Measurements from ENCODE around the gene C1orf185. TPM values are rescaled to one million over a fixed set of nuclear protein-coding genes. Genes with fewer than 3 reads are reported as not detected.

Gene C1orf185
- total RNA-seq, 6 experiments from 2014 or later = not detected

GRCh38 chr1:51070640-51071039, 31.4 kb upstream of the C1orf185 start:
- Mint-ChIP-seq H3K36me3 (ENCODE audit: low read depth) (no peaks in the 10 kb centered on the region), H3K4me1 (ENCODE audit: low read depth) (peaks cover 28% of the 10 kb centered on the region), H3K27ac (no peak overlapping the region), H3K9me3 (no peaks in the 10 kb centered on the region), H3K27me3 (ENCODE audit: insufficient read depth) (peaks cover 21% of the 10 kb centered on the region), H3K4me3 (peak overlapping the region; percentile 47; the same call in 1 of the 2 replicates)
- DNase-seq = peak; percentile 75
- TF ChIP-seq, protein P1, sequence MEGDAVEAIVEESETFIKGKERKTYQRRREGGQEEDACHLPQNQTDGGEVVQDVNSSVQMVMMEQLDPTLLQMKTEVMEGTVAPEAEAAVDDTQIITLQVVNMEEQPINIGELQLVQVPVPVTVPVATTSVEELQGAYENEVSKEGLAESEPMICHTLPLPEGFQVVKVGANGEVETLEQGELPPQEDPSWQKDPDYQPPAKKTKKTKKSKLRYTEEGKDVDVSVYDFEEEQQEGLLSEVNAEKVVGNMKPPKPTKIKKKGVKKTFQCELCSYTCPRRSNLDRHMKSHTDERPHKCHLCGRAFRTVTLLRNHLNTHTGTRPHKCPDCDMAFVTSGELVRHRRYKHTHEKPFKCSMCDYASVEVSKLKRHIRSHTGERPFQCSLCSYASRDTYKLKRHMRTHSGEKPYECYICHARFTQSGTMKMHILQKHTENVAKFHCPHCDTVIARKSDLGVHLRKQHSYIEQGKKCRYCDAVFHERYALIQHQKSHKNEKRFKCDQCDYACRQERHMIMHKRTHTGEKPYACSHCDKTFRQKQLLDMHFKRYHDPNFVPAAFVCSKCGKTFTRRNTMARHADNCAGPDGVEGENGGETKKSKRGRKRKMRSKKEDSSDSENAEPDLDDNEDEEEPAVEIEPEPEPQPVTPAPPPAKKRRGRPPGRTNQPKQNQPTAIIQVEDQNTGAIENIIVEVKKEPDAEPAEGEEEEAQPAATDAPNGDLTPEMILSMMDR (IDR thresholded peaks at IDR 0.05) = no peak

DNA sequence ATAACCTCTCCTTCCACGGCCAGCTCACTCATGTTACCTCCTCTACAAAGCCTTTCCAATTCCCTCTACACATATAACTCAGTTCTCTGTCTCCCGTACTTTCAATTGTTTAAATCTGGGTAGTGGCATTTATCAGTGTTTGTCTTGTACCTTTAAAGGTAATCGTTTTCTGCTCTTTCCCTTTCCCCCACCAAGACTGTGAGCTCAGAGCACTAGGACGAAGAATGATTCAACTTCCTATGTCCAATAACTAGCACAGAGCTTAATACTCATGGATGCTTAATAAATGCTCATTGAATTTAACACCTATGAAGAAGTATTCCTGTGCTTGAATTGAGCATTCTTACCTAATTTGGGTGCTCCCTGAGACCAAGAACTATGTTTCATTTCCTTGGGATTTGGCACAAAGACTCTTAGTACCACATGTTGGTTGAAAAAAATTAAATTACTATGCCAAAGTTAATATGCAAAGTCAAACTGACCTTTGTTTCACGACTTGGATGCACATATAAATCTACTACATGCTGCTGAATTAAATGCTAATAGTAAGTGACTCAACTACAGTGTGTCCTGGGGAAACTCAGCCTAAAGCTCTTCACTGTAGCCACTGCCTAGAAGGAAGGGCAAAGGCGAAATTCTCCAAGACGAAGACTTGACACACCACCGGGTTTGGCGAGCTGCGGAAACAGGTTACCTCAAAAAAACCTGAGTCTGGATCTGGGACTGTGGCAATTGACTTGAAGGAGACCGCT, 30.6 kb upstream of the C1orf185 start:
- Mint-ChIP-seq H3K36me3 (ENCODE audit: low read depth) (no peaks in the 10 kb centered on the region), H3K27me3 (ENCODE audit: insufficient read depth) (peaks cover 21% of the 10 kb centered on the region), H3K4me1 (ENCODE audit: low read depth) (peaks cover 28% of the 10 kb centered on the region), H3K27ac (no peak overlapping the region), H3K9me3 (no peaks in the 10 kb centered on the region), H3K4me3 (peak overlapping the region; percentile 47)
- no peak for DNase-seq
- TF ChIP-seq, protein P1 (IDR thresholded peaks at IDR 0.05) = no peak

DNA sequence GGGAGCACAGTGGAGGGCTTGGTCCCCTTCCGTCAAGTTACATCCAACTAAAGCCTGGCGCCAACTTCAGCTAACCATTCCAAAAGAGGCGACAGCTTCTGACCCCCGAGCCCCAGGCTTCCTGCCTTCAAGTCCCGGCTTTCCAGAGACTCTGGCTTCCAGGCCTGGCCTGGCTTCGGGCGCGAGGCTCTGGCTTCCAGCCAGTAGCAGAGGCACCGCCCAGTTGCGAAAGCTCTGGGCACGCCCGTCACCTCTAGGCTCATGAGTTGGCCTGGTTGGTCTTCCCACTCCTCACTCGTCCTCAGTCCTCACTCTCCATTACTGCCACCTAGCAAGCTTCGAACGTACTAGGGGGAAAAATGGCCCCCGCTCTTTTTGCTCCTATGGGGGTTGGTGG, 30.0 kb upstream of the C1orf185 start:
- Mint-ChIP-seq H3K27ac (no peak overlapping the region), H3K27me3 (ENCODE audit: insufficient read depth) (peaks cover 21% of the 10 kb centered on the region), H3K9me3 (no peaks in the 10 kb centered on the region), H3K4me3 (no peak overlapping the region), H3K4me1 (ENCODE audit: low read depth) (peaks cover 28% of the 10 kb centered on the region), H3K36me3 (ENCODE audit: low read depth) (no peaks in the 10 kb centered on the region)
- TF ChIP-seq, protein P1 (IDR thresholded peaks at IDR 0.05) = no peak
- no peak for DNase-seq

GRCh38 chr1:51072651-51073050, 29.4 kb upstream of the C1orf185 start:
- no peak for DNase-seq
- H3K27ac Mint-ChIP-seq = no peak overlapping the region
- TF ChIP-seq, protein P1 (IDR thresholded peaks at IDR 0.05) = no peak
- H3K4me3 Mint-ChIP-seq = no peak overlapping the region
- H3K36me3 Mint-ChIP-seq (ENCODE audit: low read depth) = no peaks in the 10 kb centered on the region
- no peaks in the 10 kb centered on the region for H3K9me3 Mint-ChIP-seq
- peaks cover 18% of the 10 kb centered on the region for H3K27me3 Mint-ChIP-seq (ENCODE audit: insufficient read depth)
- H3K4me1 Mint-ChIP-seq (ENCODE audit: low read depth) = peaks cover 28% of the 10 kb centered on the region

DNA sequence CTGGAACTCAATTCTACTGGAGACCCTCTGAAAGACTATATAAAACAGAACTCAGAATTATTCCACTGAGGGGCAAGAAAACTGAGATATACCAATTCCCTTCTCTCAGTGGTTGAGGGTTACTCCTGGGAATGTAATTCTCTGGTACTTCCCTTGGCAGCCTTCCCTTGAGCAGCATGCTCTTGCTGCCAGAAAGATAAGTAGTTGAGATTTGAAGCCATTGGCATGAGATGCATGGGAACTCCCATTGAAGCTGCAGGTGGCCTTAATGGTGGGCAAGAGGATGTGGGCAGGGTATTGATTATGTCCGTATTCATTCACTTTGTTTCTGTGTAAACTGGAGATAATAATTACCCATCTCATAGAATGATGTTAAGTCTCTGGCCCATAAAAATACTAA, 28.6 kb upstream of the C1orf185 start:
- peaks cover 28% of the 10 kb centered on the region for H3K4me1 Mint-ChIP-seq (ENCODE audit: low read depth)
- no peak overlapping the region for H3K4me3 Mint-ChIP-seq
- no peak overlapping the region for H3K27ac Mint-ChIP-seq
- TF ChIP-seq, protein P1 (IDR thresholded peaks at IDR 0.05) = no peak
- DNase-seq = no peak
- peaks cover 19% of the 10 kb centered on the region for H3K27me3 Mint-ChIP-seq (ENCODE audit: insufficient read depth)
- H3K36me3 Mint-ChIP-seq (ENCODE audit: low read depth) = no peaks in the 10 kb centered on the region
- no peaks in the 10 kb centered on the region for H3K9me3 Mint-ChIP-seq

Measured in HFFc6 (cell line).